Measurements from ENCODE around the gene TWIST1. TPM values are rescaled to one million over a fixed set of nuclear protein-coding genes. Genes with fewer than 3 reads are reported as not detected.

Gene TWIST1
- total RNA-seq, 1 experiment from 2014 or later: 15.7 TPM

DNA sequence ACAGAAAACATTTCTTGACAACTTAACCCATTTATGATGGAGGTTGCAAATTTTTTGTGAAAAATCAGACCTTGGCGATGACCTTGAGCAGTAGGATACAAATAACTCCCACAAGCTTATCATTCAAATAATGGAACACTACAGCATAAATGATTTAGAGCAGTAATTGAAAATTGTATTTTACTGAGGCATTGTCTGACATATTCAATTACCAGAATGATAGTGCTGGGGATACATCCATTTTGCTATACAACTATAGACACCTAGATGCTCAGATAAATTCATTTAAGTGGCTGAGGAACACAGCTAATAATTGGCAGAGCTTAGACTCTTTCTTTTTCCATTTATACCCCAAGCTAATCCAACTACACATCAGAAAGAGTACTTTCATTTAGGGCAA is 18.9 kb downstream of the TWIST1 start:
- Histone ChIP-seq H3K4me2 (ENCODE audit: low read length) (no peak overlapping the region), H3F3A (ENCODE audit: low read length, unreplicated experiment) (no peaks in the 10 kb centered on the region), H3K9me2 (replicated peaks; ENCODE audit: low read length) (no peaks in the 10 kb centered on the region), H3K4me3 (ENCODE audit: low read length) (no peak overlapping the region), H3K9me3 (ENCODE audit: low read length) (no peaks in the 10 kb centered on the region), H4K20me1 (ENCODE audit: low read length) (no peaks in the 10 kb centered on the region), H3K27me3 (ENCODE audit: low read length) (no peaks in the 10 kb centered on the region), H2AFZ (ENCODE audit: low read length) (no peak overlapping the region), H3K9ac (ENCODE audit: low read length) (no peak overlapping the region), H3K27ac (ENCODE audit: low read length) (no peak overlapping the region), H3K79me2 (ENCODE audit: low read length) (no peaks in the 10 kb centered on the region), H3K36me3 (ENCODE audit: low read depth, low read length) (no peaks in the 10 kb centered on the region), H3K4me1 (ENCODE audit: insufficient read depth, low read length) (peaks cover 8% of the 10 kb centered on the region)
- no TSS peak for BruUV-seq (replicated peaks)
- POLR2A ChIA-PET (ENCODE audit: unreplicated experiment): no interaction called here
- intact Hi-C loops (cut with micrococcal nuclease): loop anchor here (5.0 kb wide), 1 partner anchor 746 kb away; no protein-coding TSS in a partner anchor
- no peak for DNase-seq
- no peak for ATAC-seq
- CTCF ChIA-PET: no interaction called here
- TF ChIP-seq EZH2 (IDR thresholded peaks at IDR 0.05; ENCODE audit: low read length, unreplicated experiment): no peak
- TF ChIP-seq EZH2phosphoT487 (IDR thresholded peaks at IDR 0.05; ENCODE audit: borderline replicate concordance, low read length): no peak

DNA sequence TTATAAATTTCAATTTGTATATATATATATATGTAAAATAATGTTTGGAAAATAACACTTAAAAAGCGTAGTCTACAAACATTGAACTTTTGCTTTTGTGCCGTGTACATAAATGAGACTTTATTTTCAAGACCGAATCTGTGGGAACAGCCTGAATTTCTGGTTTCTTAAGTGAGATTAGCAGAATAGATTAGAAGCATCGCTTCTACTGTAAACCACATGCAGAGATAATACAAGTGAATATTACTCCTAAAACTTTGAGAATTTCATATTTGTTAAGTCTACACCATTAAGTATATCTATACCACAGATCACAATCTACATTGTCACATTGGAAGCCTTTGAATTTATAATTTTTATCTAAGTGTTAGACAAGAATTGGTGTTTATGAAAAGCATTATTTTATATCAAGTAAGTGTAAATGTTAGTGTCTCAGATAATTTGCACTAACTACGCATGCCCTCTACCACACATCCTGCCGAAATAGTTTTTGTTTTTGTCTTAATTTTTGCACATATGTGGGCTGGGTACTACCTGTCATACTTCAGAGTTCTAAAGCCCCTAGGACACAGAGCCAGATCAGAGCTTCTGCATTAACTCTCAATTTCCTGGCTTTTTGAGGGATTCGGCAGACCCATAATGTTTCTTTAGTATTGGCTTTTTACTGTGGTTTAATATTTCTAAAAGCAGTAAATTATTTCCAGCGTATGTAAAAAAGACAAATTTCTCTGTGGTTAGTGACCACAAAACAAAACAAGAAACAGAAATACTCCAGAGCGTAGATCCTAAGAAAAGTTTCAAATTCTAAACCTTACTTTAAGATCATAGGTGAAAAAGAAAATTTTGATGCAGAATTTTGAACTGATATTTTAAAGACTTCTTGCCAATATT is 20.0 kb downstream of the TWIST1 start:
- BruUV-seq (replicated peaks): no TSS peak
- no peaks in the 10 kb centered on the region for H3K36me3 ChIP-seq (ENCODE audit: low read depth, low read length)
- H3K9me2 ChIP-seq (replicated peaks; ENCODE audit: low read length): no peaks in the 10 kb centered on the region
- CTCF ChIA-PET: no interaction called here
- H3K4me3 ChIP-seq (ENCODE audit: low read length): no peak overlapping the region
- H3K9ac ChIP-seq (ENCODE audit: low read length): no peak overlapping the region
- POLR2A ChIA-PET (ENCODE audit: unreplicated experiment): no interaction called here
- no peak overlapping the region for H3K4me2 ChIP-seq (ENCODE audit: low read length)
- no peaks in the 10 kb centered on the region for H4K20me1 ChIP-seq (ENCODE audit: low read length)
- H3K27me3 ChIP-seq (ENCODE audit: low read length): no peaks in the 10 kb centered on the region
- ATAC-seq: no peak
- H3K4me1 ChIP-seq (ENCODE audit: insufficient read depth, low read length): peaks cover 8% of the 10 kb centered on the region
- no peak overlapping the region for H3K27ac ChIP-seq (ENCODE audit: low read length)
- no peaks in the 10 kb centered on the region for H3K9me3 ChIP-seq (ENCODE audit: low read length)
- no peak overlapping the region for H2AFZ ChIP-seq (ENCODE audit: low read length)
- TF ChIP-seq, protein P1, sequence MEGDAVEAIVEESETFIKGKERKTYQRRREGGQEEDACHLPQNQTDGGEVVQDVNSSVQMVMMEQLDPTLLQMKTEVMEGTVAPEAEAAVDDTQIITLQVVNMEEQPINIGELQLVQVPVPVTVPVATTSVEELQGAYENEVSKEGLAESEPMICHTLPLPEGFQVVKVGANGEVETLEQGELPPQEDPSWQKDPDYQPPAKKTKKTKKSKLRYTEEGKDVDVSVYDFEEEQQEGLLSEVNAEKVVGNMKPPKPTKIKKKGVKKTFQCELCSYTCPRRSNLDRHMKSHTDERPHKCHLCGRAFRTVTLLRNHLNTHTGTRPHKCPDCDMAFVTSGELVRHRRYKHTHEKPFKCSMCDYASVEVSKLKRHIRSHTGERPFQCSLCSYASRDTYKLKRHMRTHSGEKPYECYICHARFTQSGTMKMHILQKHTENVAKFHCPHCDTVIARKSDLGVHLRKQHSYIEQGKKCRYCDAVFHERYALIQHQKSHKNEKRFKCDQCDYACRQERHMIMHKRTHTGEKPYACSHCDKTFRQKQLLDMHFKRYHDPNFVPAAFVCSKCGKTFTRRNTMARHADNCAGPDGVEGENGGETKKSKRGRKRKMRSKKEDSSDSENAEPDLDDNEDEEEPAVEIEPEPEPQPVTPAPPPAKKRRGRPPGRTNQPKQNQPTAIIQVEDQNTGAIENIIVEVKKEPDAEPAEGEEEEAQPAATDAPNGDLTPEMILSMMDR (conservative IDR thresholded peaks at IDR 0.05; ENCODE audit: low read depth, low read length): no peak
- TF ChIP-seq EZH2phosphoT487 (IDR thresholded peaks at IDR 0.05; ENCODE audit: borderline replicate concordance, low read length) (no peak), EZH2 (IDR thresholded peaks at IDR 0.05; ENCODE audit: low read length, unreplicated experiment) (no peak)
- no peak for DNase-seq
- intact Hi-C loops (cut with micrococcal nuclease): loop anchor here (5.0 kb wide), 1 partner anchor 745 kb away; no protein-coding TSS in a partner anchor
- H3F3A ChIP-seq (ENCODE audit: low read length, unreplicated experiment): no peaks in the 10 kb centered on the region
- no peaks in the 10 kb centered on the region for H3K79me2 ChIP-seq (ENCODE audit: low read length)

DNA sequence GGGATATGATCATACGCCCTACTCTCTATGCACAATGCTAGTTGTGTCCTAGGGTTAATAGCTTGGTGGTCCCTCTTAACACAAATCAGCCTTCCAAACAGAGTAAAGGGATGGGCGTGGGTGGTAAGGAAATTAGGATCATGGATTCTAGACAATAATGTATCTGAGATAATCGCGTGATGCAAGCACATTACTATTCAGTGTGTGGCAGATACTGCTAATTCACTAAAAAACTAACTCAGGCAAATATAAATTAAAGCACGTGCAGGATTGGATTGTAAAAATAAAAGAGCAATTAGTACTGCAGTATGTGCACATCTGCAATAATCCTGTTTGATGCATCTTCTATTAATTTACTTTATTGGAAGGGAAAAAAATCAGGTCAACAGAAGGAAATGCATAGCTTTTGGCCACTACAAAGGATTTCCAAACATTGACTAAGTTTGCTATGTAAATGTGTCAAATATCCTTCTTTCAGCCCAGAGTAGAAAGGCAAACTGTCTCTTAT is 22.0 kb downstream of the TWIST1 start:
- H3K79me2 ChIP-seq (ENCODE audit: low read length): no peaks in the 10 kb centered on the region
- peak; percentile 48 for ATAC-seq
- no peaks in the 10 kb centered on the region for H3K27me3 ChIP-seq (ENCODE audit: low read length)
- H2AFZ ChIP-seq (ENCODE audit: low read length): no peak overlapping the region
- no peaks in the 10 kb centered on the region for H3K9me2 ChIP-seq (replicated peaks; ENCODE audit: low read length)
- no peaks in the 10 kb centered on the region for H4K20me1 ChIP-seq (ENCODE audit: low read length)
- intact Hi-C loops (cut with micrococcal nuclease): loop anchor here (5.0 kb wide), 1 partner anchor 743 kb away; no protein-coding TSS in a partner anchor
- POLR2A ChIA-PET (ENCODE audit: unreplicated experiment): interaction anchor here (0.5 kb wide), 1 partner anchor 1513 kb away, joined by 3 read pairs; no protein-coding TSS in a partner anchor
- H3K9me3 ChIP-seq (ENCODE audit: low read length): no peaks in the 10 kb centered on the region
- TF ChIP-seq, protein P1 (conservative IDR thresholded peaks at IDR 0.05; ENCODE audit: low read depth, low read length): no peak
- TF ChIP-seq EZH2phosphoT487 (IDR thresholded peaks at IDR 0.05; ENCODE audit: borderline replicate concordance, low read length) (no peak), EZH2 (IDR thresholded peaks at IDR 0.05; ENCODE audit: low read length, unreplicated experiment) (no peak)
- H3K4me2 ChIP-seq (ENCODE audit: low read length): no peak overlapping the region
- BruUV-seq (replicated peaks): no TSS peak
- peaks cover 7% of the 10 kb centered on the region for H3K4me1 ChIP-seq (ENCODE audit: insufficient read depth, low read length)
- H3F3A ChIP-seq (ENCODE audit: low read length, unreplicated experiment): no peaks in the 10 kb centered on the region
- H3K27ac ChIP-seq (ENCODE audit: low read length): no peak overlapping the region
- no peak overlapping the region for H3K4me3 ChIP-seq (ENCODE audit: low read length)
- H3K9ac ChIP-seq (ENCODE audit: low read length): no peak overlapping the region
- no peaks in the 10 kb centered on the region for H3K36me3 ChIP-seq (ENCODE audit: low read depth, low read length)
- CTCF ChIA-PET: no interaction called here
- DNase-seq: no peak

All from PC-3 (cell line).